ENCODE data around the gene CAMK1D.

The CAMK1D gene

DNA sequence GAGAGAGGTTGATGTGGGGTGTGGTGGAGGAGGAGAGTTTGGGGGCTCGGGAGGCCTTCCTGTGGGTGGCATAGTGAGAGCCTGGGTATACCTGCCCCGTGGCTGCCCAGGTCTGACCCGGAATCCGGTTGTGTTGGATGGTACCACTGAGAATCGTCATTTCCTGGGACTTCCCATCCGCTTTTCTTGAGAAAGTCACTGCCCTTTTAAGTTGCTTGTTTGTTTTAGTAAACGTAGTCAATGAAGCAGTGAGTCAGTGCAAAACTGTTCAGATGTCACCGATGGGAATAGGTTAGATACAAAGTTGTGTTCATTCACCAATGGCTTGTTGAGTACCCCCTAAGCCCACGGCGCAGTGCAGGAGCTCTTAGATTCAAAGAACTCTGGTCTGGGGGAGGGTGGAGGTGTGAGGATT, 285.8 kb downstream of the CAMK1D start (continued):
- no peak for TF ChIP-seq SCRT2 (tag by site-specific recombination; IDR thresholded peaks at IDR 0.05)

DNA sequence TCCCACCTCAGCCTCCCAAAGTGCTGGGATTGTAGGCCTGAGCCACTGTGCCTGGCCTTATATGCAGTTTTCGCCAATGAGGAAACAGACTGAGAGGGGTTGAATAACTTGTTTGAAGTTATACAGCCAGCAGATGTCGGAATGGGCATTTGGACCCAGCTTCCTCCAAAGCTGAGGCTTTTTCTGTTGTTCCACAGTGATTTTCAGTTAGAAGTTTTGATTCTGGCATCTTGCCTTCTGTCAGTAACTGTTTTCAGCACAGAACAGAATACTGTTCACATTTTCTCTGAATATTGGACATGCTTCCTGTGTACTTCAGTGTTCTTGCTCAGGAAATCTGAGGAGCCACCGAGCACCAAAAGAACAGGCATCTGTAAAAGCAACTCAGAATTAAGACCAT, 287.2 kb downstream of the CAMK1D start:
- POLR2A ChIA-PET, result no interaction called here
- Histone ChIP-seq H3K4me1 (ENCODE audit: control insufficient read depth, insufficient read depth, low read length) (peaks cover 8% of the 10 kb centered on the region), H3K36me3 (ENCODE audit: control insufficient read depth in 2 of 2, insufficient read depth in 1 of 2, low read length in 2 of 2) (no peaks in the 10 kb centered on the region), H3K27ac (ENCODE audit: extremely low read depth, low read depth, low read length) (no peak overlapping the region), H3K9me3 (ENCODE audit: control insufficient read depth, insufficient read depth, low read depth, low read length) (no peaks in the 10 kb centered on the region), H3K4me3 (ENCODE audit: low read depth, low read length) (no peak overlapping the region)
- CTCF ChIA-PET, result interaction anchor here (1.6 kb wide), 1 partner anchor 20 kb away, joined by 4 read pairs; no protein-coding TSS in a partner anchor
- TF ChIP-seq ZNF2 (tag by site-specific recombination; IDR thresholded peaks at IDR 0.05) (no peak), ZNF596 (tag by site-specific recombination; IDR thresholded peaks at IDR 0.05) (no peak), GLI2 (tag by site-specific recombination; IDR thresholded peaks at IDR 0.05; ENCODE audit: borderline replicate concordance, low read depth) (no peak), ZNF837 (tag by site-specific recombination; IDR thresholded peaks at IDR 0.05) (no peak), ZNF843 (tag by site-specific recombination; IDR thresholded peaks at IDR 0.05) (no peak), ZNF221 (tag by site-specific recombination; IDR thresholded peaks at IDR 0.05; ENCODE audit: borderline replicate concordance) (no peak), ZNF654 (tag by site-specific recombination; IDR thresholded peaks at IDR 0.05; ENCODE audit: low read depth) (no peak), MYNN (tag by site-specific recombination; IDR thresholded peaks at IDR 0.05; ENCODE audit: borderline replicate concordance) (no peak), ZNF701 (tag by site-specific recombination; IDR thresholded peaks at IDR 0.05) (no peak), HOXD13 (CRISPR knock-in tag; IDR thresholded peaks at IDR 0.05; ENCODE audit: borderline replicate concordance) (no peak)
- TF ChIP-seq, protein P1, sequence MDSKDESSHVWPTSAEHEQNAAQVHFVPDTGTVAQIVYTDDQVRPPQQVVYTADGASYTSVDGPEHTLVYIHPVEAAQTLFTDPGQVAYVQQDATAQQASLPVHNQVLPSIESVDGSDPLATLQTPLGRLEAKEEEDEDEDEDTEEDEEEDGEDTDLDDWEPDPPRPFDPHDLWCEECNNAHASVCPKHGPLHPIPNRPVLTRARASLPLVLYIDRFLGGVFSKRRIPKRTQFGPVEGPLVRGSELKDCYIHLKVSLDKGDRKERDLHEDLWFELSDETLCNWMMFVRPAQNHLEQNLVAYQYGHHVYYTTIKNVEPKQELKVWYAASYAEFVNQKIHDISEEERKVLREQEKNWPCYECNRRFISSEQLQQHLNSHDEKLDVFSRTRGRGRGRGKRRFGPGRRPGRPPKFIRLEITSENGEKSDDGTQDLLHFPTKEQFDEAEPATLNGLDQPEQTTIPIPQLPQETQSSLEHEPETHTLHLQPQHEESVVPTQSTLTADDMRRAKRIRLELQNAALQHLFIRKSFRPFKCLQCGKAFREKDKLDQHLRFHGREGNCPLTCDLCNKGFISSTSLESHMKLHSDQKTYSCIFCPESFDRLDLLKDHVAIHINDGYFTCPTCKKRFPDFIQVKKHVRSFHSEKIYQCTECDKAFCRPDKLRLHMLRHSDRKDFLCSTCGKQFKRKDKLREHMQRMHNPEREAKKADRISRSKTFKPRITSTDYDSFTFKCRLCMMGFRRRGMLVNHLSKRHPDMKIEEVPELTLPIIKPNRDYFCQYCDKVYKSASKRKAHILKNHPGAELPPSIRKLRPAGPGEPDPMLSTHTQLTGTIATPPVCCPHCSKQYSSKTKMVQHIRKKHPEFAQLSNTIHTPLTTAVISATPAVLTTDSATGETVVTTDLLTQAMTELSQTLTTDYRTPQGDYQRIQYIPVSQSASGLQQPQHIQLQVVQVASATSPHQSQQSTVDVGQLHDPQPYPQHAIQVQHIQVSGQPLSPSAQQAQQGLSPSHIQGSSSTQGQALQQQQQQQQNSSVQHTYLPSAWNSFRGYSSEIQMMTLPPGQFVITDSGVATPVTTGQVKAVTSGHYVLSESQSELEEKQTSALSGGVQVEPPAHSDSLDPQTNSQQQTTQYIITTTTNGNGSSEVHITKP (tag by site-specific recombination; IDR thresholded peaks at IDR 0.05), result no peak
- TF ChIP-seq, protein P2, sequence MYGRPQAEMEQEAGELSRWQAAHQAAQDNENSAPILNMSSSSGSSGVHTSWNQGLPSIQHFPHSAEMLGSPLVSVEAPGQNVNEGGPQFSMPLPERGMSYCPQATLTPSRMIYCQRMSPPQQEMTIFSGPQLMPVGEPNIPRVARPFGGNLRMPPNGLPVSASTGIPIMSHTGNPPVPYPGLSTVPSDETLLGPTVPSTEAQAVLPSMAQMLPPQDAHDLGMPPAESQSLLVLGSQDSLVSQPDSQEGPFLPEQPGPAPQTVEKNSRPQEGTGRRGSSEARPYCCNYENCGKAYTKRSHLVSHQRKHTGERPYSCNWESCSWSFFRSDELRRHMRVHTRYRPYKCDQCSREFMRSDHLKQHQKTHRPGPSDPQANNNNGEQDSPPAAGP (tag by site-specific recombination; IDR thresholded peaks at IDR 0.05), result no peak
- TF ChIP-seq, protein P3, sequence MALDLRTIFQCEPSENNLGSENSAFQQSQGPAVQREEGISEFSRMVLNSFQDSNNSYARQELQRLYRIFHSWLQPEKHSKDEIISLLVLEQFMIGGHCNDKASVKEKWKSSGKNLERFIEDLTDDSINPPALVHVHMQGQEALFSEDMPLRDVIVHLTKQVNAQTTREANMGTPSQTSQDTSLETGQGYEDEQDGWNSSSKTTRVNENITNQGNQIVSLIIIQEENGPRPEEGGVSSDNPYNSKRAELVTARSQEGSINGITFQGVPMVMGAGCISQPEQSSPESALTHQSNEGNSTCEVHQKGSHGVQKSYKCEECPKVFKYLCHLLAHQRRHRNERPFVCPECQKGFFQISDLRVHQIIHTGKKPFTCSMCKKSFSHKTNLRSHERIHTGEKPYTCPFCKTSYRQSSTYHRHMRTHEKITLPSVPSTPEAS (tag by site-specific recombination; IDR thresholded peaks at IDR 0.05), result no peak
- TF ChIP-seq, protein P4, sequence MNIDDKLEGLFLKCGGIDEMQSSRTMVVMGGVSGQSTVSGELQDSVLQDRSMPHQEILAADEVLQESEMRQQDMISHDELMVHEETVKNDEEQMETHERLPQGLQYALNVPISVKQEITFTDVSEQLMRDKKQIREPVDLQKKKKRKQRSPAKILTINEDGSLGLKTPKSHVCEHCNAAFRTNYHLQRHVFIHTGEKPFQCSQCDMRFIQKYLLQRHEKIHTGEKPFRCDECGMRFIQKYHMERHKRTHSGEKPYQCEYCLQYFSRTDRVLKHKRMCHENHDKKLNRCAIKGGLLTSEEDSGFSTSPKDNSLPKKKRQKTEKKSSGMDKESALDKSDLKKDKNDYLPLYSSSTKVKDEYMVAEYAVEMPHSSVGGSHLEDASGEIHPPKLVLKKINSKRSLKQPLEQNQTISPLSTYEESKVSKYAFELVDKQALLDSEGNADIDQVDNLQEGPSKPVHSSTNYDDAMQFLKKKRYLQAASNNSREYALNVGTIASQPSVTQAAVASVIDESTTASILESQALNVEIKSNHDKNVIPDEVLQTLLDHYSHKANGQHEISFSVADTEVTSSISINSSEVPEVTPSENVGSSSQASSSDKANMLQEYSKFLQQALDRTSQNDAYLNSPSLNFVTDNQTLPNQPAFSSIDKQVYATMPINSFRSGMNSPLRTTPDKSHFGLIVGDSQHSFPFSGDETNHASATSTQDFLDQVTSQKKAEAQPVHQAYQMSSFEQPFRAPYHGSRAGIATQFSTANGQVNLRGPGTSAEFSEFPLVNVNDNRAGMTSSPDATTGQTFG (tag by site-specific recombination; IDR thresholded peaks at IDR 0.05; ENCODE audit: borderline replicate concordance), result no peak
- TF ChIP-seq, protein P5, sequence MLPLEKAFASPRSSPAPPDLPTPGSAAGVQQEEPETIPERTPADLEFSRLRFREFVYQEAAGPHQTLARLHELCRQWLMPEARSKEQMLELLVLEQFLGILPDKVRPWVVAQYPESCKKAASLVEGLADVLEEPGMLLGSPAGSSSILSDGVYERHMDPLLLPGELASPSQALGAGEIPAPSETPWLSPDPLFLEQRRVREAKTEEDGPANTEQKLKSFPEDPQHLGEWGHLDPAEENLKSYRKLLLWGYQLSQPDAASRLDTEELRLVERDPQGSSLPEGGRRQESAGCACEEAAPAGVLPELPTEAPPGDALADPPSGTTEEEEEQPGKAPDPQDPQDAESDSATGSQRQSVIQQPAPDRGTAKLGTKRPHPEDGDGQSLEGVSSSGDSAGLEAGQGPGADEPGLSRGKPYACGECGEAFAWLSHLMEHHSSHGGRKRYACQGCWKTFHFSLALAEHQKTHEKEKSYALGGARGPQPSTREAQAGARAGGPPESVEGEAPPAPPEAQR (tag by site-specific recombination; IDR thresholded peaks at IDR 0.05), result no peak

All from HEK293 (cell line).